ENCODE data around the gene PLA2G4E.

DNA sequence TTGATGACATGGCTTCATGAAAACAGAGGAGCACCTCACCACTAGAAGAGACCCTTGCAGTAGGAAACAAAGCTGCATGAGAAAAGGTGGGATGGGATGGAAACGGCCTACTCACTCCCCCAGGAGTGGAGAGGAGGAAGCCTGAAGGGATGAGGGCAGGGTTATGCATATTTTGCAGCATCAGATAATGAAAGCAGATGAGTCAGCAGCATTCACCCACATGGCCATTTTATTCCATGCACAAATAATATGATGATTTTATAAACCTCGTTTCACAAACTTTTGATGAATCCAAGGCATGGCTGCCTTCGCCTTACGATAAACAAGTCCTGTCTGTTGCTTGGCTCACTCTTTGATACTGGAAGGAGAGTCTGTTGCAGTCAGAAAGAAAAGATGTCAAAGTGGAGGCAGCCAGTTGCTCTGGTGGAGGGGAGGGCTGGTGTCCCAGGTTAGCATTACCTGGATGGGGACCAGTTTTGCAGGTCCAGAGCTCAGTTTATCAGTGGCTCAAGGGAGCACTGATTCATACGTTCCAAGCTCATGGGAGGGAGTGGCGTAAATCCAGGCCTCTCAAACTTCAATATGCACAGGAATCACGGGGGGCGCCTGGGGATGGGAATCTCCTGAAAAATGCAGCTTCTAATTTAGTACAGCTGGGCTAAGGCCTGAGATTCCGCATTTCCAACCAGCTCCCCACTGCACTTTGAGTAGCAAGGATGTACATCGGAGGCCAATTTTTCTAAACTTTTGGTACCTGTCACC, 39.3 kb downstream of the PLA2G4E start:
- TF ChIP-seq EZH2 (IDR thresholded peaks at IDR 0.05; ENCODE audit: low read depth): no peak
- TF ChIP-seq, protein P1, sequence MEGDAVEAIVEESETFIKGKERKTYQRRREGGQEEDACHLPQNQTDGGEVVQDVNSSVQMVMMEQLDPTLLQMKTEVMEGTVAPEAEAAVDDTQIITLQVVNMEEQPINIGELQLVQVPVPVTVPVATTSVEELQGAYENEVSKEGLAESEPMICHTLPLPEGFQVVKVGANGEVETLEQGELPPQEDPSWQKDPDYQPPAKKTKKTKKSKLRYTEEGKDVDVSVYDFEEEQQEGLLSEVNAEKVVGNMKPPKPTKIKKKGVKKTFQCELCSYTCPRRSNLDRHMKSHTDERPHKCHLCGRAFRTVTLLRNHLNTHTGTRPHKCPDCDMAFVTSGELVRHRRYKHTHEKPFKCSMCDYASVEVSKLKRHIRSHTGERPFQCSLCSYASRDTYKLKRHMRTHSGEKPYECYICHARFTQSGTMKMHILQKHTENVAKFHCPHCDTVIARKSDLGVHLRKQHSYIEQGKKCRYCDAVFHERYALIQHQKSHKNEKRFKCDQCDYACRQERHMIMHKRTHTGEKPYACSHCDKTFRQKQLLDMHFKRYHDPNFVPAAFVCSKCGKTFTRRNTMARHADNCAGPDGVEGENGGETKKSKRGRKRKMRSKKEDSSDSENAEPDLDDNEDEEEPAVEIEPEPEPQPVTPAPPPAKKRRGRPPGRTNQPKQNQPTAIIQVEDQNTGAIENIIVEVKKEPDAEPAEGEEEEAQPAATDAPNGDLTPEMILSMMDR (conservative IDR thresholded peaks at IDR 0.05): no peak

Measured in PC-9 (cell line).